ENCODE data around the gene ITSN2. TPM values are rescaled to one million over a fixed set of nuclear protein-coding genes. Genes with fewer than 3 reads are reported as not detected.
A peak's percentile ranks its signal among the peaks of the same experiment; 100 is the strongest.
"Not testable (repeated sequence)": the region's sequence is repeated elsewhere in the genome, so short reads cannot be mapped to it uniquely, and the experiment has no call there.

ITSN2 gene
- 10 to 100 TPM; 30.6 to 55.0 (median 40.0) TPM for total RNA-seq
- 10 to 100 TPM; 19.3 to 30.6 TPM for polyA plus RNA-seq
- long read RNA-seq, donor 1, partial matches to known transcripts = 24 of 34 reads
- long read RNA-seq, donor 1, other reads (novel, unspliced or antisense) = 10 of 34 reads
- long read RNA-seq, donor 2, full-length matches to known transcripts = 1 of 105 reads
- long read RNA-seq, donor 2, partial matches to known transcripts = 85 of 105 reads
- long read RNA-seq, donor 2, other reads (novel, unspliced or antisense) = 19 of 105 reads
- long read RNA-seq, donor 3, partial matches to known transcripts = 22 of 36 reads
- long read RNA-seq, donor 3, other reads (novel, unspliced or antisense) = 14 of 36 reads

- Histone ChIP-seq H3K4me3 (peak within 1 kb of the TSS; percentile 64 to 100 (median 96)), H3K4me1 (peaks cover 0 to 35% (median 21%) of the 10 kb centered on the region in 12 donors), H3K36me3 (no peaks in the 10 kb centered on the region), H3K9me3 (peaks cover 0 to 4% (median 0%) of the 10 kb centered on the region in 12 donors), H3K27me3 (no peaks in the 10 kb centered on the region), H3K27ac (peak within 1 kb of the TSS; percentile 79 to 99 (median 98))
- intact Hi-C loops (cut with DNase I) = loop anchor here in 2 of 10 donors (5.0 to 10.0 kb wide), 2 partner anchors 46 to 53 kb away; no protein-coding TSS in a partner anchor
- TF ChIP-seq CTCF (IDR thresholded peaks at IDR 0.05) = no peak
- peak in 1 of 2 donors; percentile 59 for TF ChIP-seq POLR2A (IDR thresholded peaks at IDR 0.05)
- WGBS, 4 donors = 1 to 4% (median 2%) methylated on average over 29 to 96 of the region's 96 CpGs
- peak; percentile 68 to 95 (median 88) for ATAC-seq
- peak; percentile 83 to 93 (median 87) for DNase-seq
Observed at GRCh38 chr2:24360050-24360962, at the start of gene ITSN2. Gene ITSN2, minus strand, starts transcription at chr2:24360536. Its CDS starts 32,454 bp downstream, at chr2:24328082.

- DNase-seq = no peak
- 61 to 62% (median 61%) methylated on average over 5 of the region's 5 CpGs for WGBS, 4 donors
- Histone ChIP-seq H3K27ac (no peak overlapping the region), H3K4me1 (no peaks in the 10 kb centered on the region), H3K9me3 (no peaks in the 10 kb centered on the region), H3K36me3 (no peaks in the 10 kb centered on the region), H3K4me3 (no peak overlapping the region), H3K27me3 (peaks cover 0 to 14% (median 0%) of the 10 kb centered on the region in 9 donors)
- intact Hi-C loops (cut with DNase I) = loop anchor here in 3 of 10 donors (5.0 to 10.0 kb wide), 3 partner anchors 783 to 788 kb away; no protein-coding TSS in a partner anchor
- ATAC-seq = no peak
- TF ChIP-seq CTCF (IDR thresholded peaks at IDR 0.05) = no peak
- TF ChIP-seq POLR2A (IDR thresholded peaks at IDR 0.05) = no peak
Observed at GRCh38 chr2:24409171-24409570, 48.8 kb upstream of the ITSN2 start.

GRCh38 chr2:24408704-24409103 is 48.4 kb upstream of the ITSN2 start:
- not testable (repeated sequence) for DNase-seq, H3K4me3 ChIP-seq, H3K9me3 ChIP-seq, H3K4me1 ChIP-seq, ATAC-seq, H3K27ac ChIP-seq, H3K36me3 ChIP-seq
- intact Hi-C loops (cut with DNase I) = loop anchor here in 3 of 10 donors (5.0 to 10.0 kb wide), 3 partner anchors 784 to 789 kb away; no protein-coding TSS in a partner anchor
- 71 to 80% (median 78%) methylated on average over 8 of the region's 8 CpGs for WGBS, 4 donors
- peaks cover 0 to 14% (median 0%) of the 10 kb centered on the region in 9 donors for H3K27me3 ChIP-seq

- no peak overlapping the region for H3K27ac ChIP-seq
- H3K4me3 ChIP-seq = no peak overlapping the region
- no peak for DNase-seq
- H3K27me3 ChIP-seq = peaks cover 0 to 27% (median 9%) of the 10 kb centered on the region in 9 donors
- TF ChIP-seq POLR2A (IDR thresholded peaks at IDR 0.05) (no peak), CTCF (IDR thresholded peaks at IDR 0.05) (no peak)
- WGBS, 4 donors = 69 to 76% (median 75%) methylated on average over 7 of the region's 7 CpGs
- peaks cover 0 to 5% (median 0%) of the 10 kb centered on the region in 12 donors for H3K4me1 ChIP-seq
- H3K36me3 ChIP-seq = no peaks in the 10 kb centered on the region
- H3K9me3 ChIP-seq = no peaks in the 10 kb centered on the region
- peak in 1 of 4 donors; percentile 34 for ATAC-seq
- intact Hi-C loops (cut with DNase I) = loop anchor here in 1 of 10 donors (10.0 kb wide), 1 partner anchor 790 kb away; no protein-coding TSS in a partner anchor
Observed at GRCh38 chr2:24404491-24404921, 44.2 kb upstream of the ITSN2 start.
